DMS 273 treated with DMSO at 0.1 percent for 48 hours (cell line): ENCODE results near the gene GOLT1A.

Experiments
- DNase-seq: peaks from one replicate; lab custom pipeline; 2025; lab: John Stamatoyannopoulos, UW

Gene GOLT1A

DNA sequence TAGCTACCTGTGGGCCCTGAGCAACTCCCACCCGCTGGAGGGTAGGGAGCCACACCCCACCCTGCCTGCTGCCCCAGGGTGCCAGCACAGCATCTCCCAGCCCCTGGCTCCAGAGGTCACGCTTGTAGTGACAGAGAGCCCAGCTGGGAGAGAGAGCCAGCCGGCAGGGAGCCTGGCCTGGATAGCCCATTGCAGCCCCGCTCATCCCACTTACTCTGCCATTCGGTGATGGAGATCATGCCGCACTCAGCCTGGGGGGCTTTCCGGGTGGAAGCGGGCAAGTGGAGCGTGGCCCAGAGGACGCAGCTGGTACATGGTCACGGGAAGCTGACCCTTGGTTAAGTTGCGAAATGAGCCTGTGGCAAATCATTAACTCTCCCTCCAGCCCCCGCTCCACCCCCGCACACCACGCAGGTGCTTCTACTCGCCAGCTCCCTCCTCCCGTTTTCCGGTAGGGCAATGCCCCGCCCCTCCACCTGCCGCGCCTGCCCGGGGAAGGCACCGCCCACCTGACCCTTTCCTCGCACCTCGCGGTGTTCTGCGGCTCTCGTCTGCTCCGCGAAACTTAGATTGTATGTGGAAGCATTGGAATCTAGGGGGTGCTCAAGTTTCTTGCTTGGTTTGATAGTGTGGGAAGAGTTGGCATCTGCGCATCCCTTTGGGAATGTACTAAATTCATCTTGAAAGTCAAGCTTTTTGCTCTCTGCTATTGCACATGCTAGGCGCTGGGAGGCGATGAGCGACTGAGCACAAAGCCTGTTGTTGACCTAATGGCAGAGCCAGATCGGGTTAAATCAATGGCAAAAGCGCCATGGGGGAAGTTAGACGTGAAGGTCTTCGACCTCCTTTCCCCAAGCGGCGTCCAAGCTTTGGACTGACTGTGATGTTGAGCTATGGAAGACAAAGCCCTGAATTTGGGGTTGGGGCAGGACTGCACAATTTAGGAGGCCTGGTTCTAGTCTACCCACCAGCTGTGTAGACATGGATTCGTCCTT lies at the start of gene GOLT1A:
TSS of gene GOLT1A (minus strand) at position 321 of the 995 bp plus-strand sequence. CDS start at position 239, 82 bp downstream.
- DNase-seq, result no peak

GRCh38 chr1:204263254-204263910 lies 49.6 kb upstream of the GOLT1A start:
- DNase-seq, result no peak

DNA sequence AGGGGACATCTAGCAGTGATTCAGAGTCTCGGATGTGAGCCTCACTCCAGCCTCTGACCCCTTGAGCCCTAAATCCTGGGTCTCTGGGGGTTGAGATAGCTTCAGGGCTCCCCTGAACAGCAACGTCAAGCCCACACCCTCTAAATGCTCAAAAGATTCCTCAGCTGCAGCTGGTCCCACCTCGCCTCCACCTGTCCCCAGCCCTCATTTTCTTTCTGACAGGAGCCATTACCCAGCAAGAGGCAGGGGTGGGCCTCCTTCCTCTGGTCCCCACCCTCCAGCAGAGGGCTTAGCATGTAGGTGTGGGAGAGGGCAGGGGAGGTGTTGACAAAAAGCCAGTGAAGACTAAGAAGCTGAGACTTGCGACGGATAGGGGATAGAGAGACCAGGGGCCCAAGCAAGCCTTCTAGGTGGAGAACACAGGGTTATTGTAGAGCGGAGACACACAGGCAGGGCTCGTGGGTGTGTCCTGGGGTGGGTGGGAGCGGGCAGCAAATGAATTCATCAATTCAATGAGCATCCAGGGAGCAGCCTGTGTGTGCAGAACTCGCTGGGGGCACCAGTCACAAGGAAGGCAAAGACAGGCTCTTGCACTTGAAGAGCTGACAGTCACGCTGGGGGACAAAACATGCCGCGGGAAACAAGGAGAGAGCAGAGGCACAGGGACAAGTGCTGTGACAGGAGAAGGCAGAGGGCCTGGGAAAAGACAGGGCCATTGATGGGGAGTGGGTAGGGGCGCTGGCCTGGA lies 48.9 kb upstream of the GOLT1A start:
- DNase-seq, result no peak

DNA sequence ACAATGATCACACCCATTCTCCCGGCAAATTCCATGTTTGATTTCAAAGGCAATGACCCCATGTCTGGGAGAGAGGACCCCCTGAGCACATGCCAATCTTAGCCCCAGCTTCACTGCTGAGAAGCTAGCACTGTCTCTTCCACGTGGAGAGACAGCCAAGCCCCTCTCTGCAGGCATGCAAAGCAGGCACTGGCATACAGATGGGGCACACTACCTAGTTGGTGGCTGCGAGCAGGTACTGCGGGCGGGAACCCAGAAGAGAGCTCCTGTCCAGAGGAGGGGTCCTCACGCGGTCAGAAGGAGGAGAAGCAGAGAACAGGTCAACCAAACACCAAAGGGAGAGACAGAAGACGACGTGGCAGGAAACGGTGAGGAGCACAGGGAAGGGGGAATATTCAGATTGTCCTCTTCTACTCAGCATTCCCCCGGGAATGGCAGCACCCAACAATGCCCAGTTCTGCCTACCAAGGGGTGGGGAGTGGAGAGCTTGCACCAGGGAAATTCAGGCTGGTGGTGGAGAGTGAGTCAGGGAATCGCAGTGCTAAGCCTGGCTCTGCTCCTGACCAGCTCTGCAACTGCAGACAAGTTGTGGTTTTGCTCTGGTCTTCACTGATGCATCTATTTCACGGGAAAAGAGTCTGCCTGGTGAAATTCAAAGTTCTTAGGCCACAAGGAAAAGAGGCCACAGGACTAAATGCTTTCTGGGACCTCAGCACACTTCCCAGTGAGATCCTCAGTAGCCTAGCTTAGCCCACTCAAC lies 48.1 kb upstream of the GOLT1A start:
- no peak for DNase-seq

- DNase-seq, result no peak
Observed at GRCh38 chr1:204261266-204261665, 47.5 kb upstream of the GOLT1A start.

DNA sequence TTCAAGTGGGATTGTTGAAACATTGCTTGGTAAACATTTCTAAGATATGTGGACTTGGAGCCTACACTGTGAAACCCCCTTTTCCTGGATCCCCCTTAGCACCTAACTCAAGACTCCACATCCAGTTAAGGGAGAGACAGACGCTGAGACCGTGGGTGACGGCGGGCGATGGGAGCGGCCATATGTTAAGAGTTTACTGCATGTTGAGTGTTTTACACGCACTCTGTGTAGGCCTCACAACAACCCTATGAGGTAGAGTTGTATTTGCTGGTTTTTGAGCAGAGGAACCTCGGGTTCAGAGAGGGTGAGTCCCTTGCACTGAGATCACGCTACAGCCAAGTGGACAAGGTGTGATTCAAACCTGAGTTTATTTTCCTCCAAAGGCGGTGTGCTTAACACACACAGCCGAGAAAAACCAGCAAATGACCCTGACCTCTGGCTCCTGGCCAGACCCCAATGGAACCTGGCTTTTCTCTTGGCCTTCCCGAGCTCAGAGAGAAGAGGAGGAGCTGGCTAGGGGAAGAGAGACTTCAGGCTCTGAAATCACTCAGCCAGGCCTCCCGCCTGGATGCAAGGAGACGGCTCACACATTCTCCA lies 46.9 kb upstream of the GOLT1A start:
- DNase-seq, result no peak

GRCh38 chr1:204259782-204260181 lies 46.0 kb upstream of the GOLT1A start:
- DNase-seq, result no peak

DNA sequence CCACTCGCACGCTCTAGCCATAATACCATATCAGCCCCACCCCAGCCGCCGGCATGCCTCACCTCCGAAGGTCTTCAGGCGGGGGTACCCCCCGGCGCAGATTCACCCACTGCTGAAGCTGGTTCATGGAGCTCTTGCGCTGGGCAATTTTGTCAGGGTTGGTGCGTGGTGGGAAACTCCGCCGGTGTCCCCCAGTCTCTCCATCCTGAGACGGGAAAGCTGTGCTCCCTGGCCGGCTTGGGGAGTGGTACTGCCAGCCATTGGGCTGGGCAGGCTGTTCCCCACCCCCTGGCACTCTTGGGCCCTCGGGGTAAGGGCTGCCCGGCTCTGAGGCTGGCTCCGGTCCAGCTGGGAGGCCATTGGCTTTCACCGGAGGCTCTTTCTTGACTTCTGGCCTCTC lies 45.4 kb upstream of the GOLT1A start:
- DNase-seq, result no peak

DNA sequence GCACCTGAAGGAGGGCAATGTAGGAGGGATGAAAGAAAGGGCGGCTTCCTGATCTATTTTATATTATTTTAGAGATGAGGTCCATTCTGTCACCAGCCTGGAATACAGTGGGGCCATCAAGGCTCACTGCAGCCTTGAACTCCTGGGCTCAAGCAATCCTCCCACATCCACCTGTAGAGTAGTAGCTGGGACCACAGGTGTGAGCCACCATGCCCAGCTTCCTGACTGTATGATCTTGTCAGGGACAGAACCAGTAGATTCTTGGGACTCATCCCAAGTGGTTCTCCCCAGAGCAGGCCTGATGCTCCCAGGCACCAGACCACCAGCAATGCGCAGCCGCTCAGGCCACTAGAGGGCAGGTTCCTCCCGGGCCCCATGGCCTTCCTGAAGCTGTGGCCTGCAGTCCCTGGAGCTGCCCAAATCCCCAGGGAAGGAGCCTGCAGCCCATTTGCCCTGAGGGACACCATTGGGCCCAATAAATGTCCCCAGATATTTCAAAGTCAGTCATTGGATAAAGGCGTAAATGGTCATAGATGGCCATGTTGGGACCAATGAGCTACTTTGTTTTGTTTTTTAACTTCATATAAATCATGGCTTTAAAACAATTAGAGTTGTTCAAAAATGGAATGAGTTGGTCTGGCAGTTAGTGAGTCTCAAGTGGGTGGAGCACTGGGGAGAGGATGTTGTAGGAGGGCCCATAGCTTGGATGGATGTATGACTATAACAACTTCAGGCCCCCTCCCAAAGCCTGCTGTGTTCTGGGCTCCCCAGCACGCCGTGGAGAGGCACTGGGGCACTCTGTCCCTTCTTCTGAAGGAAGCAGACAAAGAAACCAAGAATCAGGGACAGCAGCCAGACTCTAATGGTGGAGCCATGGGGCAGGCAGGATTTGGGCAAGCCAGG lies 44.7 kb upstream of the GOLT1A start:
- DNase-seq, result peak; percentile 30

DNA sequence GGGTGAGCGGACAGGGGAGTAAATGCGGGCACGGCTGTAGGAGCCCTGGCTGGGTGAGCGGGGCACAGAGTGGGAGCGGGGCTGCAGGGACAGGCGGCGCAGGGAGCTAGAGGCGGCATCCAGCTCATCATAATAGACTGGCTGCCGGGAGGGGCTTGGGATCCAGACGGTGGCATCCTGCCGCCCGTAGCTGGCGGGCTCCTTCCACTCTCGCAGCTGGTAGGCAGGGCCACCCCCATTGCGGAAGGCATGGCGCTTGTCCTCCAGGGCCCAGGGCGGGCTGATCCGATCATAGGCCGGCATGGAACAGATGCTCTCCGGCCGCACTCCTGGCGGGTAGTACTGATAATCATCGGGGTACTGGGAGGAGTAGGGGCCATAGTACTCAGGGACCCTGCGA lies 43.7 kb upstream of the GOLT1A start:
- no peak for DNase-seq

DNA sequence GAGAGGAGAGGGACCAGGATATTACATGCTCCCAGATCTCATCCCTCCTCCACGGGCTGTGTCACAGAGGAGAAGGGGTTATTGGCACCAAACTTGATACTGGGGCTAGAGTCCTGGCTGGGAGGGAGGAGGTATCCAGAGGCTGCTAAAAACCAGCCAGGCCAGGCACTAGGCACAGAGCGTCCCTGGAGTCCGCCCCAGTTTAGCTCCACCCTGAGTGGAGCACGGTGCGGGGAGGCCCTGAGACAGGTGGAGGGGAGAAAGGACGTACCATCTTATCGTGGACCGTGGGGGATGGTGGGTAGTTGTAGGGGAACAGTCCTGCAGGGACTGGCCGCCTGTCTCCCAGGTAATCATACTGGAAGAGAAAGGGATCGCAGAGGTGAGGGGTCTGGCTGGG lies 42.7 kb upstream of the GOLT1A start:
- DNase-seq, result no peak

DNA sequence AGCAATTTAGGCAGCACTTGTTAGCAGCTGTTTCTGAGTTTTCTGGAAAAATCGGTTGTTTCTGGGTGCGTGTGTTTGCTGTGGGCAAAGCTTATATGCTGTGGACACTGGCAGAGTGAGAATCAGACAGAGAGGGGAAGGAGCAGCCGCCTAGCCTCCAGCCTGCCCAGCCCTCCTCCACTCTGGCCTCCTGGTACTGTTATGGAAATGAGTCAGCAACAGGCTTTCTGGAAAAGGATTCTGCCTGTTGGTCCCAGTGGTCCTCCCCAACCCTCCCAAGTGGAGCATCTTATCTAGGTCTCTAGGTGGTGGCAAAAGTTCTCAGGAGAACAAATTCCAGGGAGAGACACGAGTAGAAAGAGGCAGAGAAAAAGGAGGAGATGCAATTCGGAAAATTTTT lies 42.2 kb upstream of the GOLT1A start:
- DNase-seq, result no peak

GRCh38 chr1:204255225-204255624 lies 41.4 kb upstream of the GOLT1A start:
- DNase-seq, result peak; percentile 66

- DNase-seq, result no peak
Observed at GRCh38 chr1:204254031-204254661, 40.4 kb upstream of the GOLT1A start.

GRCh38 chr1:204251926-204252689 lies 38.3 kb upstream of the GOLT1A start:
- no peak for DNase-seq

DNA sequence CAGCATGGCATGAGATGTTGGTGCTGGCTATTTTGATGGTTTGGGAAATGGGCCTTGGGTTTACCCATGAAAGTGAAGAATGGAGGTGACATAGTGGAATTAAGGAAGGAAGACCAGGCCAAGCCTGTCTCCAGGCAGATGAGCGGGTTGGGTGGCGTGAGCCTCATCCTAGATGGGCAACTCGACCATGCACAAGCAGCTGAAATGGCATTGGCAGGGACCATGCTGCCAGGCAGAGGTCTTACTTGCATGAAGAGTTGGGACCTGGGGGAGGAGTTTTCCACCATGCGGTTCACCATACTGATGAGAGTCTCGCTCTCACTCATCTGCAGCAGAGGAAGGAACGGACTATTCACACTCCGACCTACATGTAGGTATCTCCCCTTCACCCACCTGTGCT lies 37.5 kb upstream of the GOLT1A start:
- DNase-seq, result no peak

GRCh38 chr1:204250428-204251030 lies 36.7 kb upstream of the GOLT1A start:
- DNase-seq, result no peak

GRCh38 chr1:204249736-204250427 lies 36.1 kb upstream of the GOLT1A start:
- no peak for DNase-seq
